Mesothelial cell of epicardium (in vitro differentiated cells): ENCODE results near the gene SHC3. TPM values are rescaled to one million over a fixed set of nuclear protein-coding genes. Genes with fewer than 3 reads are reported as not detected.

Experiments
- DNase-seq, 2 experiments: peaks; one replicate each; pipeline ENCODE4 v3.0.0; 2021; ENCODE audit warnings: low spot score in 2 of 2; ENCODE audit not compliant: unreplicated experiment in 2 of 2
- H3K27ac Mint-ChIP-seq: 2 replicates; pipeline ENCODE4 v1.8.0; 2021; ENCODE audit warnings: mixed read lengths
- H3K27me3 Mint-ChIP-seq: 2 replicates; pipeline ENCODE4 v1.8.0; 2021; ENCODE audit warnings: low read depth, mixed read lengths
- H3K36me3 Mint-ChIP-seq: 2 replicates; pipeline ENCODE4 v1.8.0; 2021; ENCODE audit warnings: mixed read lengths
- H3K4me1 Mint-ChIP-seq: 2 replicates; pipeline ENCODE4 v1.8.0; 2021; ENCODE audit warnings: mixed read lengths
- H3K4me3 Mint-ChIP-seq: 2 replicates; pipeline ENCODE4 v1.8.0; 2021; ENCODE audit warnings: mild to moderate bottlenecking, moderate library complexity, mixed read lengths
- H3K9me3 Mint-ChIP-seq: 2 replicates; pipeline ENCODE4 v1.8.0; 2021; ENCODE audit warnings: mixed read lengths
- CTCF ChIP-seq: fragments of 200-600 bp; sonication (generic); IDR thresholded peaks from one replicate; pipeline ENCODE4 v1.5.0; 2021; ENCODE audit warnings: antibody characterized with exemption; ENCODE audit not compliant: unreplicated experiment
- total RNA-seq: library from RNA; stranded (reverse); gene quantifications from 3 replicates; pipeline ENCODE4 v1.2.1, GENCODE V29; 2021

Gene SHC3
- total RNA-seq, 1 donor from 2014 or later = 2.1 TPM

- no peak for TF ChIP-seq CTCF
- peaks cover 3% of the 10 kb centered on the region for H3K4me1 Mint-ChIP-seq
Observed at GRCh38 chr9:89044104-89044503, 134.5 kb downstream of the SHC3 start.

GRCh38 chr9:89042984-89043383 lies 135.6 kb downstream of the SHC3 start:
- Mint-ChIP-seq H3K9me3 (no peaks in the 10 kb centered on the region), H3K27me3 (no peaks in the 10 kb centered on the region), H3K4me3 (no peak overlapping the region), H3K36me3 (no peaks in the 10 kb centered on the region), H3K4me1 (peaks cover 3% of the 10 kb centered on the region), H3K27ac (no peak overlapping the region)
- no peak for DNase-seq
- TF ChIP-seq CTCF = no peak

More at GRCh38 chr9:89044104-89044503, 134.5 kb downstream of the SHC3 start:
- Mint-ChIP-seq H3K4me3 (no peak overlapping the region), H3K27me3 (no peaks in the 10 kb centered on the region), H3K9me3 (no peaks in the 10 kb centered on the region), H3K27ac (no peak overlapping the region), H3K36me3 (no peaks in the 10 kb centered on the region)
- DNase-seq = no peak

GRCh38 chr9:89039664-89040063 lies 139.0 kb downstream of the SHC3 start:
- no peak for TF ChIP-seq CTCF
- no peak overlapping the region for H3K27ac Mint-ChIP-seq
- peaks cover 4% of the 10 kb centered on the region for H3K4me1 Mint-ChIP-seq
- no peaks in the 10 kb centered on the region for H3K9me3 Mint-ChIP-seq
- H3K4me3 Mint-ChIP-seq = no peak overlapping the region
- no peaks in the 10 kb centered on the region for H3K27me3 Mint-ChIP-seq
- no peak for DNase-seq
- no peaks in the 10 kb centered on the region for H3K36me3 Mint-ChIP-seq

- Mint-ChIP-seq H3K27me3 (no peaks in the 10 kb centered on the region), H3K4me1 (peaks cover 4% of the 10 kb centered on the region), H3K9me3 (no peaks in the 10 kb centered on the region), H3K4me3 (no peak overlapping the region), H3K27ac (no peak overlapping the region), H3K36me3 (no peaks in the 10 kb centered on the region)
- TF ChIP-seq CTCF = no peak
- no peak for DNase-seq
Observed at GRCh38 chr9:89039104-89039465, 139.5 kb downstream of the SHC3 start.

DNA sequence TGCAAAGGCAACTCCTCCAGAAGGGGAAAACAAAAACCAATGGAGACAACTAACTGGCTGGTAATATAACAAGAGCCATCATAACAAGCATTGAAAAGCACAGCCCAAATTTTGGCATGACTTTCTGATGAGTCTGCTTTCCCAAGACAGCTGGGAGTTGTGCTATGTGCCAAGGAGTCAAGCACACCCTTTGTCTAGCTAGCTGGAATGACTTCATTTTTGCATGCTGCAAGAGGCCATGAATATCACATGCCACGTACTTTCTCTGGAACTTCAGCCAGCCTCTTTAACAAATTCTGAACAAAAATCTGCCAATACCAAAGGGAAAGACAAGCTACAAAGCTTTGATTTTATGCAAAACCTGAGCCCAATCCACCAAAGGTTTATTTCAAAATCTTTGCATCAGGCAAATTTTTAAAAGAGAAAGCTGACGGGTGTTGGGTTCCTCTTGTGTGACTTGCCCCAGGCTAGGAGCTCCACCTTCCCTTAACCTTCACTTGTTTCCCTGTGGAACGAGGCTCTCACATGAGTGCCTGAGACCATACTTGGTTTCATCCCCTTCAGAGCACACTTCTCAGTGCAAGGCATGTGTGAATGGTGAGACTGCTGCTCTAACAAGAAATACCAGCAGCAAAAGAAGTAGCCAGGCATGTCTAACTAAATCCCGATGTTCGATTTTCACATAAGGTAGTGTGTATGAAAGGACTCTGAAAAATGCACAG lies 140.1 kb downstream of the SHC3 start:
- peaks cover 4% of the 10 kb centered on the region for H3K4me1 Mint-ChIP-seq
- no peak overlapping the region for H3K27ac Mint-ChIP-seq

More for the DNA sequence above, 140.1 kb downstream of the SHC3 start:
- Mint-ChIP-seq H3K36me3 (no peaks in the 10 kb centered on the region), H3K9me3 (no peaks in the 10 kb centered on the region), H3K27me3 (no peaks in the 10 kb centered on the region), H3K4me3 (no peak overlapping the region)
- no peak for DNase-seq
- TF ChIP-seq CTCF = no peak
